ENCODE results near the gene TK2. TPM values are rescaled to one million over a fixed set of nuclear protein-coding genes. Genes with fewer than 3 reads are reported as not detected.

TK2 gene
- total RNA-seq, 1 donor from 2014 or later: 33.2 TPM

DNA sequence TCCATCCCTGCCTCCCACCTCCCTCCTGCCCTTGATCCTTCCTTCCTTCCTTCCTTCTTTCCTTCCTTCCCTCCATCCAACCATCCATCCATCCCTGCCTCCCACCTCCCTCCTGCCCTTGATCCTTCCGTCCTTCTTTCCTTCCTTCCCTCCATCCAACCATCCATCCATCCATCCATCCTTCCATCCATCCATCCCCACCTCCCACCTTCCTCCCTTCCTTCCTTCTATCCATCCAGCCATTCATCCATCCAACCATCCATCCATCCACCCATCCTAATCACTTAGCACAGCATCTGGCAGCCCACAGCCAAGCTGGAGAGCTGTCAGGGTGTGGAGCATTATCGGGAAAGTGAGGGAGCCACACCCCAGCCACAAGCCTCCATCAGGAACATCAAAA lies 54.5 kb downstream of the TK2 start:
- Mint-ChIP-seq H3K4me3 (ENCODE audit: unreplicated experiment) (no peak overlapping the region), H3K4me1 (ENCODE audit: unreplicated experiment) (no peaks in the 10 kb centered on the region), H3K9me3 (ENCODE audit: unreplicated experiment) (no peaks in the 10 kb centered on the region), H3K27me3 (ENCODE audit: unreplicated experiment) (peaks cover 3% of the 10 kb centered on the region), H3K27ac (ENCODE audit: unreplicated experiment) (no peak overlapping the region), H3K36me3 (ENCODE audit: unreplicated experiment) (peaks cover 15% of the 10 kb centered on the region)
- TF ChIP-seq, protein P1, sequence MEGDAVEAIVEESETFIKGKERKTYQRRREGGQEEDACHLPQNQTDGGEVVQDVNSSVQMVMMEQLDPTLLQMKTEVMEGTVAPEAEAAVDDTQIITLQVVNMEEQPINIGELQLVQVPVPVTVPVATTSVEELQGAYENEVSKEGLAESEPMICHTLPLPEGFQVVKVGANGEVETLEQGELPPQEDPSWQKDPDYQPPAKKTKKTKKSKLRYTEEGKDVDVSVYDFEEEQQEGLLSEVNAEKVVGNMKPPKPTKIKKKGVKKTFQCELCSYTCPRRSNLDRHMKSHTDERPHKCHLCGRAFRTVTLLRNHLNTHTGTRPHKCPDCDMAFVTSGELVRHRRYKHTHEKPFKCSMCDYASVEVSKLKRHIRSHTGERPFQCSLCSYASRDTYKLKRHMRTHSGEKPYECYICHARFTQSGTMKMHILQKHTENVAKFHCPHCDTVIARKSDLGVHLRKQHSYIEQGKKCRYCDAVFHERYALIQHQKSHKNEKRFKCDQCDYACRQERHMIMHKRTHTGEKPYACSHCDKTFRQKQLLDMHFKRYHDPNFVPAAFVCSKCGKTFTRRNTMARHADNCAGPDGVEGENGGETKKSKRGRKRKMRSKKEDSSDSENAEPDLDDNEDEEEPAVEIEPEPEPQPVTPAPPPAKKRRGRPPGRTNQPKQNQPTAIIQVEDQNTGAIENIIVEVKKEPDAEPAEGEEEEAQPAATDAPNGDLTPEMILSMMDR (IDR thresholded peaks at IDR 0.05): no peak
- DNase-seq (ENCODE audit: extremely low spot score, unreplicated experiment): no peak

DNA sequence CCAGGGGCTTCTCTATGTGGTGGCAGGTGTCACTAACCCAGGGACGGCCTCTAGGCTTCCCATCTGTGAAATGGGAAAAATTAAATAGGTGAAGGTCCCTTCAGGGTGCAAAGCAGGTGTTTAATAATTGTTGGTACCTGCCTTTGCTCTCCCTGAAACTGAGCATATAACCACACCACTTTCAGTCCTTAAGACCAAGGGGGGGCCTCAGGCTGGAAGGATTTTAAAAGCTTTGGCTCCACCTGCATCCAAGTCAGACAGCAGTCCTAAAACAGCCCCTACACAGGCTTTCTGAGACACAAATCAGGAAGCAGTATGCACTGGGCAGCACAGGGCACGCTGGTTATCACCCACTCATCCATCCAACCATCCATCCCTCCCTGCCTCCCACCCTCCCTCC lies 55.0 kb downstream of the TK2 start:
- TF ChIP-seq, protein P1 (IDR thresholded peaks at IDR 0.05): no peak
- no peaks in the 10 kb centered on the region for H3K9me3 Mint-ChIP-seq (ENCODE audit: unreplicated experiment)
- no peak for DNase-seq (ENCODE audit: extremely low spot score, unreplicated experiment)
- H3K27me3 Mint-ChIP-seq (ENCODE audit: unreplicated experiment): peaks cover 3% of the 10 kb centered on the region
- no peak overlapping the region for H3K27ac Mint-ChIP-seq (ENCODE audit: unreplicated experiment)
- H3K4me3 Mint-ChIP-seq (ENCODE audit: unreplicated experiment): no peak overlapping the region
- peaks cover 15% of the 10 kb centered on the region for H3K36me3 Mint-ChIP-seq (ENCODE audit: unreplicated experiment)
- no peaks in the 10 kb centered on the region for H3K4me1 Mint-ChIP-seq (ENCODE audit: unreplicated experiment)

- no peaks in the 10 kb centered on the region for H3K9me3 Mint-ChIP-seq (ENCODE audit: unreplicated experiment)
- no peak overlapping the region for H3K4me3 Mint-ChIP-seq (ENCODE audit: unreplicated experiment)
- peaks cover 12% of the 10 kb centered on the region for H3K36me3 Mint-ChIP-seq (ENCODE audit: unreplicated experiment)
- no peak overlapping the region for H3K27ac Mint-ChIP-seq (ENCODE audit: unreplicated experiment)
- DNase-seq (ENCODE audit: extremely low spot score, unreplicated experiment): no peak
- no peaks in the 10 kb centered on the region for H3K4me1 Mint-ChIP-seq (ENCODE audit: unreplicated experiment)
- peaks cover 3% of the 10 kb centered on the region for H3K27me3 Mint-ChIP-seq (ENCODE audit: unreplicated experiment)
- TF ChIP-seq, protein P1 (IDR thresholded peaks at IDR 0.05): no peak
Observed at GRCh38 chr16:66493490-66494401, 56.2 kb downstream of the TK2 start.

- no peak overlapping the region for H3K4me3 Mint-ChIP-seq (ENCODE audit: unreplicated experiment)
- H3K27me3 Mint-ChIP-seq (ENCODE audit: unreplicated experiment): no peaks in the 10 kb centered on the region
- no peak overlapping the region for H3K27ac Mint-ChIP-seq (ENCODE audit: unreplicated experiment)
- no peak for DNase-seq (ENCODE audit: extremely low spot score, unreplicated experiment)
- peaks cover 5% of the 10 kb centered on the region for H3K36me3 Mint-ChIP-seq (ENCODE audit: unreplicated experiment)
- peaks cover 18% of the 10 kb centered on the region for H3K4me1 Mint-ChIP-seq (ENCODE audit: unreplicated experiment)
- H3K9me3 Mint-ChIP-seq (ENCODE audit: unreplicated experiment): no peaks in the 10 kb centered on the region
- TF ChIP-seq, protein P1 (IDR thresholded peaks at IDR 0.05): no peak
Observed at GRCh38 chr16:66491716-66492064, 58.2 kb downstream of the TK2 start.

- no peak overlapping the region for H3K4me3 Mint-ChIP-seq (ENCODE audit: unreplicated experiment)
- TF ChIP-seq, protein P1 (IDR thresholded peaks at IDR 0.05): no peak
- no peak overlapping the region for H3K27ac Mint-ChIP-seq (ENCODE audit: unreplicated experiment)
- H3K27me3 Mint-ChIP-seq (ENCODE audit: unreplicated experiment): no peaks in the 10 kb centered on the region
- no peaks in the 10 kb centered on the region for H3K9me3 Mint-ChIP-seq (ENCODE audit: unreplicated experiment)
- peaks cover 3% of the 10 kb centered on the region for H3K36me3 Mint-ChIP-seq (ENCODE audit: unreplicated experiment)
- DNase-seq (ENCODE audit: extremely low spot score, unreplicated experiment): no peak
- peaks cover 21% of the 10 kb centered on the region for H3K4me1 Mint-ChIP-seq (ENCODE audit: unreplicated experiment)
Observed at GRCh38 chr16:66490774-66491715, 58.9 kb downstream of the TK2 start.

Data from osteocyte (in vitro differentiated cells).